CD4-positive, CD25-positive, alpha-beta regulatory T cell (primary cell): ENCODE results near the gene SLC8B1. TPM values are rescaled to one million over a fixed set of nuclear protein-coding genes. Genes with fewer than 3 reads are reported as not detected.
A peak's percentile ranks its signal among the peaks of the same experiment; 100 is the strongest.

ENCODE experiments used
- ATAC-seq, 2 donors: fragments of 150-1000 bp; cut with Tn5 transposase; one replicate each; pipeline ENCODE4 v1.10.0; 2021; ENCODE audit warnings: low read depth in 2 of 2, moderate number of reproducible peaks in 2 of 2, moderate library complexity in 1 of 2
- DNase-seq, 3 donors: peaks; one replicate each; pipeline versions ENCODE4 v3.0.0 to v3.0.0-alpha.2; 2012 to 2022; ENCODE audit warnings: mixed read lengths in 1 of 3
- H3K27ac ChIP-seq: one replicate; pipeline ENCODE4 v1.7.0; 2013; ENCODE audit warnings: mild to moderate bottlenecking, low read length; ENCODE audit not compliant: insufficient read depth, poor library complexity, severe bottlenecking
- H3K27me3 ChIP-seq: one replicate; pipeline ENCODE4 v1.7.0; 2013; ENCODE audit warnings: low read length; ENCODE audit not compliant: control insufficient read depth, insufficient read depth
- H3K36me3 ChIP-seq: one replicate; pipeline ENCODE4 v1.7.0; 2013; ENCODE audit warnings: mild to moderate bottlenecking, low read length, moderate library complexity; ENCODE audit not compliant: control insufficient read depth, insufficient read depth
- H3K4me1 ChIP-seq: 2 replicates; pipeline ENCODE4 v1.7.0; 2013; ENCODE audit warnings: mild to moderate bottlenecking, low read length; ENCODE audit not compliant: insufficient read depth, control insufficient read depth, poor library complexity, severe bottlenecking
- H3K4me3 ChIP-seq: one replicate; pipeline ENCODE4 v1.7.0; 2013; ENCODE audit warnings: low read depth, mild to moderate bottlenecking, low read length, moderate library complexity
- H3K9me3 ChIP-seq, 2 experiments: 1 replicate in 1 of 2; 2 replicates in 1 of 2; pipeline ENCODE4 v1.7.0; 2013; ENCODE audit warnings: low read length in 2 of 2, mild to moderate bottlenecking in 1 of 2, moderate library complexity in 1 of 2; ENCODE audit not compliant: control insufficient read depth in 2 of 2
- H3K27ac Mint-ChIP-seq, 3 donors: one replicate each; pipeline ENCODE4 v1.8.0; 2020 to 2022; ENCODE audit warnings: mild to moderate bottlenecking in 3 of 3, mixed read lengths in 3 of 3, moderate library complexity in 2 of 3
- H3K27me3 Mint-ChIP-seq: one replicate; pipeline ENCODE4 v1.8.0; 2022; ENCODE audit warnings: mild to moderate bottlenecking, mixed read lengths
- H3K36me3 Mint-ChIP-seq: one replicate; pipeline ENCODE4 v1.8.0; 2020; ENCODE audit warnings: mixed read lengths
- H3K4me1 Mint-ChIP-seq, 4 donors: one replicate each; pipeline ENCODE4 v1.8.0; 2020 to 2022; ENCODE audit warnings: mixed read lengths in 4 of 4, mild to moderate bottlenecking in 1 of 4
- H3K4me3 Mint-ChIP-seq, 4 donors: one replicate each; pipeline ENCODE4 v1.8.0; 2020 to 2022; ENCODE audit warnings: mild to moderate bottlenecking in 4 of 4, mixed read lengths in 4 of 4, moderate library complexity in 3 of 4
- H3K9me3 Mint-ChIP-seq, 7 donors: one replicate each; pipeline ENCODE4 v1.8.0; 2020 to 2022; ENCODE audit warnings: mixed read lengths in 7 of 7, mild to moderate bottlenecking in 3 of 7, moderate library complexity in 2 of 7
- polyA plus RNA-seq, 4 donors: library from polyadenylated mRNA; unstranded; fragments of 300-500 nt; fragmentation: Illumina TruSeq; gene quantifications; one replicate each; pipeline ENCODE4 v1.2.3, GENCODE V29; 2021
- total RNA-seq: library from RNA; stranded (reverse); gene quantifications from one replicate; pipeline ENCODE4 v1.2.3, GENCODE V29; 2022

Gene SLC8B1
- total and polyA plus RNA-seq, 5 donors from 2014 or later: 47.4 to 95.0 (median 77.8) TPM

DNA sequence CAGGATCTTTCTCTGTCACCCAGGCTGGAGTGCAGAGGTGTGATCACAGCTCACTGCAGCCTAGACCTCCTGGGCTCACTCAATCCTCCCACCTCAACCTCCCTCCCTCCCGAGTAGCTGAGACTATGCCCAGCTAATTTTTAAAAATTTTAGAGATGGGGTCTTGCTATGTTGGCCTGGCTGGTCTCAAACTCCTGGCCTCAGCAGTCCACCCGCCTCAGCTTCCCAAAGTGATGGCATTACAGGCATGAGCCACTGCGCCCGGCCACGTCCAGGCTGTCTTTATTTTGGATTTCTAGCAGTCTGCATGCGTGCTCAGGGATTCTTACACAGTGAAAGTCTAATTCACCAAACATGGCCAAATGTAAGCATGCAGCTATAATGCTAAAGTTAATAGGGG is 17.8 kb downstream of the SLC8B1 start:
- H3K4me3 ChIP-seq: no peak overlapping the region
- H3K9me3 Mint-ChIP-seq: no peaks in the 10 kb centered on the region
- no peaks in the 10 kb centered on the region for H3K27me3 Mint-ChIP-seq
- peaks cover 44% of the 10 kb centered on the region for H3K36me3 Mint-ChIP-seq
- H3K27ac Mint-ChIP-seq: no peak overlapping the region
- no peaks in the 10 kb centered on the region for H3K4me1 ChIP-seq
- peaks cover 83% of the 10 kb centered on the region for H3K36me3 ChIP-seq
- no peak overlapping the region for H3K4me3 Mint-ChIP-seq
- no peak overlapping the region for H3K27ac ChIP-seq
- H3K4me1 Mint-ChIP-seq: peaks cover 1 to 12% (median 7%) of the 10 kb centered on the region in 4 donors
- no peak for ATAC-seq
- H3K9me3 ChIP-seq: no peaks in the 10 kb centered on the region
- H3K27me3 ChIP-seq: no peaks in the 10 kb centered on the region
- DNase-seq: no peak

DNA sequence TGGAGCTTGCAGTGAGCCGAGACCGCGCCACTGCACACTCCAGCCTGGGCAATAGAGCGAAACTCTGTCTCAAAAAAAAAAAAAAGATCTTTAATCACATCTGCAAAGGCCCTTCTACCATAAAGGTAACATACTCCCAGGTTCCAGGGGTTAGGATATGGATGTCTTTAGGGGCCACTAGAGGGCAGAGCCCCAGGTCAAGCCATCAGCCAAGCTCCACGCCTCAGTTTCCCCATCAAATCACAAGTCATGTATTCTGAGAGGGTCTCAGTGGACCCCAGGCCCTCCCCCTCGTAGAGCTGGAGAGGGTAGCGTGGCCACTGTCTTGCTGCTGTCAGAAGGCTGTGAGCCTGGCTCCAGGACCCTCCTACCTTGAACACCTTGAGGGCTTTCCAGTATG is 18.8 kb downstream of the SLC8B1 start:
- H3K27me3 Mint-ChIP-seq: no peaks in the 10 kb centered on the region
- H3K4me1 ChIP-seq: no peaks in the 10 kb centered on the region
- no peak for DNase-seq
- H3K27ac Mint-ChIP-seq: no peak overlapping the region
- H3K9me3 ChIP-seq: no peaks in the 10 kb centered on the region
- H3K27me3 ChIP-seq: no peaks in the 10 kb centered on the region
- no peak overlapping the region for H3K27ac ChIP-seq
- no peaks in the 10 kb centered on the region for H3K9me3 Mint-ChIP-seq
- peaks cover 50% of the 10 kb centered on the region for H3K36me3 Mint-ChIP-seq
- H3K4me1 Mint-ChIP-seq: peaks cover 0 to 11% (median 5%) of the 10 kb centered on the region in 4 donors
- peaks cover 85% of the 10 kb centered on the region for H3K36me3 ChIP-seq
- no peak overlapping the region for H3K4me3 Mint-ChIP-seq
- no peak for ATAC-seq
- no peak overlapping the region for H3K4me3 ChIP-seq

DNA sequence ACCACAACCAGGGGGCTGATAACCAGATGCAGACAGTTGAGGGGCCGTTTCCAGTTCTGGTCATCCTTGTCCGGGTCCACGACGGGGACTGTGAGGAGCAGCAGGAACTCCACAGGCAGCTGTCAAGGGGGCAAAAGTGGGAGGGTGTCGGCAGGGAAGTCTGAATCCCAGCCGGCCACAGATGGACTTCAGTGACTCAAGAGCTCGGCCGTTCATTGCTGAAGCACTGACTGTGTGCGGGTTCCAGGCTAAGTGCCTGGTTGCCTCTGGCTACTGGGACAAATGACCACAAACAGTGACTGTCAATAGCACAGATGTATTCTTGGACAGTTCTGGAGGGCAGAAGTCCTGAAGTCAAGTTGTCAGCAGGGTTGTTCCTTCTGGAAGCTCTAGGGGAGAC is 19.6 kb downstream of the SLC8B1 start:
- Histone ChIP-seq H3K36me3 (peaks cover 81% of the 10 kb centered on the region), H3K4me3 (no peak overlapping the region), H3K27me3 (no peaks in the 10 kb centered on the region), H3K4me1 (no peaks in the 10 kb centered on the region), H3K27ac (no peak overlapping the region), H3K9me3 (no peaks in the 10 kb centered on the region)
- no peak overlapping the region for H3K27ac Mint-ChIP-seq
- peak overlapping the region in 1 of 4 donors; percentile 35 for H3K4me3 Mint-ChIP-seq
- H3K27me3 Mint-ChIP-seq: no peaks in the 10 kb centered on the region
- ATAC-seq: no peak
- H3K9me3 Mint-ChIP-seq: no peaks in the 10 kb centered on the region
- no peak for DNase-seq
- peaks cover 0 to 11% (median 7%) of the 10 kb centered on the region in 4 donors for H3K4me1 Mint-ChIP-seq
- peaks cover 56% of the 10 kb centered on the region for H3K36me3 Mint-ChIP-seq

- peak overlapping the region in 1 of 4 donors; percentile 9 for H3K4me3 Mint-ChIP-seq
- Histone ChIP-seq H3K9me3 (no peaks in the 10 kb centered on the region), H3K36me3 (peaks cover 80% of the 10 kb centered on the region), H3K27me3 (no peaks in the 10 kb centered on the region), H3K27ac (no peak overlapping the region), H3K4me1 (no peaks in the 10 kb centered on the region), H3K4me3 (no peak overlapping the region)
- H3K27ac Mint-ChIP-seq: no peak overlapping the region
- H3K36me3 Mint-ChIP-seq: peaks cover 47% of the 10 kb centered on the region
- DNase-seq: no peak
- H3K9me3 Mint-ChIP-seq: no peaks in the 10 kb centered on the region
- peaks cover 0 to 11% (median 7%) of the 10 kb centered on the region in 4 donors for H3K4me1 Mint-ChIP-seq
- ATAC-seq: no peak
- no peaks in the 10 kb centered on the region for H3K27me3 Mint-ChIP-seq
These were observed 20.8 kb downstream of the SLC8B1 start for GRCh38 chr12:113314121-113314529.

GRCh38 chr12:113310489-113310888 is 24.4 kb downstream of the SLC8B1 start:
- peak overlapping the region in 1 of 3 donors; percentile 7 for H3K27ac Mint-ChIP-seq
- Histone ChIP-seq H3K27ac (no peak overlapping the region), H3K27me3 (no peaks in the 10 kb centered on the region)

DNA sequence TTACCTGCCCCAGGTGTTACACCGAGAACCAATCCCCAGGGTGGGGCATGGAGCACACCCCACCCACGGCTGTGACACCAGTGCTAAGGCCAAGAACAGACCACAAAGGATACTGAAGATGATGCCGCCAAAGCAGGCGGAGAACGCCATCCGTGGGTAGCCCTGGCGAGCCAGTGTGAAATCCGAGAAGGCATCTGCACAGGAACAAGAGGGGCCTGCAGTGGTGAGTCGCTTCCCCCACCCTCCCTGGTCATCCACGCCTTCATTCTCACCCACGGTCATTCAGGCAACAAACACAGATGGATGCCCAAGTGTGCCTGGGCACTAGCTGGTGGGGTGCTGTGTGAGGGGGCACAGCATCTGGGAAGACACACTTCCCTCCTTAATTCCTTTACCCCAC is 28.5 kb downstream of the SLC8B1 start:
- no peak overlapping the region for H3K27ac Mint-ChIP-seq
- H3K4me3 Mint-ChIP-seq: no peak overlapping the region
- no peaks in the 10 kb centered on the region for H3K9me3 ChIP-seq
- no peaks in the 10 kb centered on the region for H3K27me3 Mint-ChIP-seq
- no peaks in the 10 kb centered on the region for H3K4me1 ChIP-seq
- DNase-seq: no peak
- H3K4me1 Mint-ChIP-seq: peaks cover 0 to 23% (median 5%) of the 10 kb centered on the region in 4 donors
- peaks cover 43% of the 10 kb centered on the region for H3K36me3 Mint-ChIP-seq
- no peak overlapping the region for H3K27ac ChIP-seq
- H3K36me3 ChIP-seq: peaks cover 78% of the 10 kb centered on the region
- H3K4me3 ChIP-seq: no peak overlapping the region
- no peak for ATAC-seq
- no peaks in the 10 kb centered on the region for H3K9me3 Mint-ChIP-seq
- H3K27me3 ChIP-seq: no peaks in the 10 kb centered on the region

More at GRCh38 chr12:113310489-113310888, 24.4 kb downstream of the SLC8B1 start:
- H3K36me3 Mint-ChIP-seq: peaks cover 38% of the 10 kb centered on the region
- H3K4me3 ChIP-seq: no peak overlapping the region
- no peaks in the 10 kb centered on the region for H3K4me1 ChIP-seq
- H3K4me1 Mint-ChIP-seq: peaks cover 0 to 4% (median 2%) of the 10 kb centered on the region in 4 donors
- ATAC-seq (peak in 1 of 2 donors; percentile 10), DNase-seq (peak in 1 of 3 donors; percentile 24)
- H3K27me3 Mint-ChIP-seq: no peaks in the 10 kb centered on the region
- no peaks in the 10 kb centered on the region for H3K9me3 ChIP-seq
- no peaks in the 10 kb centered on the region for H3K9me3 Mint-ChIP-seq
- H3K4me3 Mint-ChIP-seq: peak overlapping the region in 1 of 4 donors; percentile 77
- peaks cover 73% of the 10 kb centered on the region for H3K36me3 ChIP-seq

DNA sequence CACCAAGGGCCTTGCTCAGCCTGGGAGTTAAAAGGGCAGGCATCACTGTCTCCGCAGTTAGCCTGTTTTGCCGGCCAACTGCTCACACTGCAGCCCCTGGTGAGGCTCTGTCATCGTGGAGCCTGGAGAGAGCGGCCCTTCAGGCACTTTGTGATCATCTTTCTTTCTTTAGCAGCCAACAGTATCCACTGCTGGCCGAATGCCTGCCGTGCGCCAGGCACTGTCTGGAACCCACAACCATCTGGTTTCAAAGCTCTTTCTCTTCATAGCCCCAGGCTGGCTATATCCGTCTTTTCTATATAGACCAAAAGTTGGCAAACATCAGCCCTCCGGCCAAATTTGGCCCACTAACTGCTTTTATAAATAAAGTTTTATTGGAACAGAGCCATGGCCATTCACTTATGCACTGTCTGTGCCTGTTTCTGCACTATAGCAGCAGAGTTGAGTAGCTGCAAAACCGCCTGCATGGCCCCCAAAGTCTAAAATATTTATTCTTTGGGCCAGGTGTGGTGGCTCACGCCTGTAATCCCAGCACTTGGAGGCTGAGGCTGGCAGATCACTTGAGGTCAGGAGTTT is 29.5 kb downstream of the SLC8B1 start:
- Histone ChIP-seq H3K27ac (no peak overlapping the region), H3K9me3 (no peaks in the 10 kb centered on the region), H3K4me1 (no peaks in the 10 kb centered on the region), H3K4me3 (no peak overlapping the region), H3K27me3 (no peaks in the 10 kb centered on the region), H3K36me3 (peaks cover 73% of the 10 kb centered on the region)
- H3K36me3 Mint-ChIP-seq: peaks cover 40% of the 10 kb centered on the region
- no peak for DNase-seq
- no peaks in the 10 kb centered on the region for H3K27me3 Mint-ChIP-seq
- no peak for ATAC-seq
- no peaks in the 10 kb centered on the region for H3K9me3 Mint-ChIP-seq
- H3K4me1 Mint-ChIP-seq: peaks cover 0 to 21% (median 5%) of the 10 kb centered on the region in 4 donors
- peak overlapping the region in 1 of 3 donors; percentile 40 for H3K27ac Mint-ChIP-seq
- peak overlapping the region in 1 of 4 donors; percentile 47 for H3K4me3 Mint-ChIP-seq
